ENCODE results near the gene IFTAP.

DNA sequence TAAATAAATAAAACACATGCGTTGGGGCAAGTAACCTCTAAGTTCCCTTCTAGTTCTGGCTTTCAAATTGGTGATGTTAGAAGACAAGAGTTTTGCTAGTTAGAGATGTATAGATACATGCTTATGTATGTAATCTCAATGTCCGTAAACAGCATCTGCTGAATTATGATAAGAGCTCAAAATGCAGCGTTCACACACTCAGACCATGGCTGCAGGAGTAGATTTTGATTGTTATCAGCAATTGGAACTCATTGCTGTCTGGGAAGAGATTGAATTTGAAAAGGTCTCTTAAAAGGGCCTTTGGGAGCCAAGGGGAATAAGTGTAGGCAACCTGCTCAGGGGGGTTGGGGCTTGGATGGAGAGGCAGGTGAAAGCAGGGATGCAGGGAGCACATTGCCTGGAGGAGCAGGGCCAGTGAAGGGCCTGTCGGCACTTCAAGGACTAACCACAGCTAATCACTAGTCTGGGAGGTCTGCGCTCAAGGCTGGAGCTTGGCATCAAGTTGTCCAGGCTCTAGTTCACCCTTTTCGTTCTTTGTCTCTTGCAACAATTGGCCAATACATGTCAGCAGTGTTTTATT is 29.2 kb upstream of the IFTAP start:
- TF ChIP-seq, protein P1, sequence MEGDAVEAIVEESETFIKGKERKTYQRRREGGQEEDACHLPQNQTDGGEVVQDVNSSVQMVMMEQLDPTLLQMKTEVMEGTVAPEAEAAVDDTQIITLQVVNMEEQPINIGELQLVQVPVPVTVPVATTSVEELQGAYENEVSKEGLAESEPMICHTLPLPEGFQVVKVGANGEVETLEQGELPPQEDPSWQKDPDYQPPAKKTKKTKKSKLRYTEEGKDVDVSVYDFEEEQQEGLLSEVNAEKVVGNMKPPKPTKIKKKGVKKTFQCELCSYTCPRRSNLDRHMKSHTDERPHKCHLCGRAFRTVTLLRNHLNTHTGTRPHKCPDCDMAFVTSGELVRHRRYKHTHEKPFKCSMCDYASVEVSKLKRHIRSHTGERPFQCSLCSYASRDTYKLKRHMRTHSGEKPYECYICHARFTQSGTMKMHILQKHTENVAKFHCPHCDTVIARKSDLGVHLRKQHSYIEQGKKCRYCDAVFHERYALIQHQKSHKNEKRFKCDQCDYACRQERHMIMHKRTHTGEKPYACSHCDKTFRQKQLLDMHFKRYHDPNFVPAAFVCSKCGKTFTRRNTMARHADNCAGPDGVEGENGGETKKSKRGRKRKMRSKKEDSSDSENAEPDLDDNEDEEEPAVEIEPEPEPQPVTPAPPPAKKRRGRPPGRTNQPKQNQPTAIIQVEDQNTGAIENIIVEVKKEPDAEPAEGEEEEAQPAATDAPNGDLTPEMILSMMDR (IDR thresholded peaks at IDR 0.05), result no peak
- no peak for TF ChIP-seq POLR2A (IDR thresholded peaks at IDR 0.05)
